Measurements from ENCODE around the gene DOK4.
"Not testable (repeated sequence)": the region's sequence is repeated elsewhere in the genome, so short reads cannot be mapped to it uniquely, and the experiment has no call there.

DOK4 gene

DNA sequence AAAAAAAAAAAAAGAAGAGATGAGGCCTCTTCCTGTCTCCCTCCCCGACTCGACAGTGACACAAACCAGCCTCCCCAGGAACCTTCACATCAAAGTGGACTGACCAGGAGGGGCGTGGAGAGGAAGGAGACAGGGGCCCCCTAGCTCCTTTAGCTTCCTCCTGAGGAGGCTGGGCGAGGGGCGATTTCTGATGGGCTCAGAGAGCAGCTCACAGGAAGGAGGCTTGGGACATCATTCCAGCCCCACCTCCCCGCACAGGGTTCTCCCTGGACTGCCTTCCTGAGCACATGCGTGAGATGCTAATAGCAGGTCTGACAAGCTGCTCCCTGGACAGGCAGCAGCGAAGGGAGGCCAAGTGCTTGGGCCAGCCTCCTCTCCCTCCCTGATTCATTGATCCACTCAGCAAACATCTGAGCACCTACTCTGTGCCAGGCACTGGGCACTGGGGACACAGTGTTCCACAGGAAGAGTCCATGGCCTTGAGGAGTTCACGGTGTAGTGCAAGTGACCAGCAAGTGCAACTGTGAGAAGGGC lies 14.4 kb upstream of the DOK4 start:
- DNase-seq, result no peak

DNA sequence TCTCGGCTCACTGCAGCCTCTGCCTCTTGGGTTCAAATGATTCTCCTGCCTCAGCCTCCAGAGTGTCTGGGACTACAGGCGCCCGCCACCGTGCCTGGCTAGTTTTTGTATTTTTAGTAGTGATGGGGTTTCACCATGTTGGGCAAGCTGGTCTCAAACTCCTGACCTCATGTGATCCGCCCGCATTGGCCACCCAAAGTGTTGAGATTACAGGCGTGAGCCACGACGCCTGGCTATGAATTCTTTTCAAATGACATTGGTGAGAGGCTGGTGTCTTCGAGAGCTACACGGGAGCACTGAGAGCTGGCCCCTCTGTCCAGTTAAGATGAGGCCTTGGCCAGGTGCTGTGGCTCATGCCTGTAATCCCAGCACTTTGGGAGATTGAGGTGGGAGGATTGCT lies 13.6 kb upstream of the DOK4 start:
- not testable (repeated sequence) for DNase-seq

GRCh38 chr16:57498031-57498430 lies 11.7 kb upstream of the DOK4 start:
- DNase-seq, result no peak

DNA sequence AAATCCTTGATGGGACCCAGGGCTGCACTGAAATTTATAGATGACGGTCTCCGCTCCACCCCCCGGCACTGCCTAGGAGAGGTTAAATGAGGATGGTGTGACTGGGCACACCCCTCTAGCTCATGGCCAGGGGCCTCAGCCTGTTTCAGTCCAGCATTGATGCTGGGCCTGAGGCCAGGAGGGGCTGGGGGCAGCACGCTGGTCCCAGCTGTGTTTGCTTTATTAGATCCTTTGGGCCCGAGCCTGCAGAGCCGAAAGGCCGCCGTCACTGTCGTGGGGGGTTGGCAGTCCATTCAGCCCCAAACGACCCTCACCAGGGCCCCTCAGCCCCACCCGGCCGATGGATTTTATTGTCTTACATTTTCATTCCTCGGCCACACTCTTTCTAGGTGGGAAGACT lies 10.8 kb upstream of the DOK4 start:
- DNase-seq, result no peak

DNA sequence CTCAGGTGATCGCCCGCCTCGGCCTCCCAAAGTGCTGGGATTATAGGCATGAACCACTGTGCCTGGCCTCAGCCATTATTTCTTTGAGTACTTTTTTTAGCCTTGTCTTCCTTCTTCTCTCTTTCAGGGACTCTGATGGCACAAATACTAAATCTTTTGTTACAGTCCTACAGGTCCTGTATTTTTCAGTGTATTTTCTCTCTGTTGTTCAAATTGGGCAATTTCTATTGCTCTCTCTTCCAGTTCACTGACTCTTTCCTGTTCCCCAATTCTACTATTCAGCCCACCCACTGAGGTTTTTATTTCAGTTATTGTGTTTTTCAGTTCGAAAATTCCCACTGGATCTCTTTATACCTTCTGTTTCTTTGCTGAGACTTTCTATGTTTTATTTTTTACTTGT lies 7.5 kb upstream of the DOK4 start:
- no peak for DNase-seq

- no peak for DNase-seq
These were observed 2.9 kb upstream of the DOK4 start for GRCh38 chr16:57489229-57489628.

DNA sequence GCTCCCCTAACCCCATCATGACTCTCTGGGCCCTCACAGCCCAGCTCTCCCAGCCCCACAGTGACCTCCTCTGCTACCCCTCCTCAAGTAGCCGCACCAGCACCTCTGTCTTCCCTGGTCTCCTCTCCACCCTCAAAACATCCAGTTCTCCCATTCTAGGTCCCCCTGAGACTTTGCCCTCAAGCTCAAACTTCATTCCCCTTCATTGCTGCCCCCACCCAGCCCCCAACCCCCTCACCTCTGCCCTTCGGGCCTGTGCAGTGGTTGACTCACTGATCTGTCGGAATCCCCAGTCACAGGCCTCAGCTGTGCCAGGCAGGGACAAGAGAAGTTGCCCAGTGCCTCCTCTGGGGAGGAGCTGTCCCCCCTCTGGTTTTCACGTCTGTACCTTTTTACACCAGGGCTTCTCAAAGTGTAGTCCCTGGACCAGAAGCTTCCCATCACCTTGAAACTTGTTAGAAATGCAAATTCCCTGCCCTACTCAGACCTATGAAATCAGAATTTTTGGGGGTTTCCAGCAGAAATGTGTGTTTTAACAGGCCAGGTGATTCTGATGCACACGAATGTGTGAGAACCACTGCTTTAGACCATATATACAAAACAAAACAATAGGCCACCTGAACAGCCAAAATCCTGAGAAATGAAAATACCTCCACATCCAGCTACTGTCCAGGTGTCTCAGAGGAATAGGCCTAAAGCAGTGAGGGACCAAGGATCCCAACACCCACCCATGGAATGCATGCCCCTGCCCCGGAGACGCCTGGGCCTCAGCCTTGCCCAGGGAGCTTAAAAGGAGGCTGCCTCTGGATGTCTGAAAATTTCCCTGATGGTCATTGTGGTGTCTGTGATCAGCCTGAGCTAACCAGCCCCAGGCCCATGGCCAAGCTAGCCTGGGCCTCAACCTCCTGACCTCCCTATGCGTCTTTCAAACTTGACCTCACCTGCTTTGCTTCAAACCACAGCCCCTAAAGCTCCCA lies 853 bp upstream of the DOK4 start:
- no peak for DNase-seq

DNA sequence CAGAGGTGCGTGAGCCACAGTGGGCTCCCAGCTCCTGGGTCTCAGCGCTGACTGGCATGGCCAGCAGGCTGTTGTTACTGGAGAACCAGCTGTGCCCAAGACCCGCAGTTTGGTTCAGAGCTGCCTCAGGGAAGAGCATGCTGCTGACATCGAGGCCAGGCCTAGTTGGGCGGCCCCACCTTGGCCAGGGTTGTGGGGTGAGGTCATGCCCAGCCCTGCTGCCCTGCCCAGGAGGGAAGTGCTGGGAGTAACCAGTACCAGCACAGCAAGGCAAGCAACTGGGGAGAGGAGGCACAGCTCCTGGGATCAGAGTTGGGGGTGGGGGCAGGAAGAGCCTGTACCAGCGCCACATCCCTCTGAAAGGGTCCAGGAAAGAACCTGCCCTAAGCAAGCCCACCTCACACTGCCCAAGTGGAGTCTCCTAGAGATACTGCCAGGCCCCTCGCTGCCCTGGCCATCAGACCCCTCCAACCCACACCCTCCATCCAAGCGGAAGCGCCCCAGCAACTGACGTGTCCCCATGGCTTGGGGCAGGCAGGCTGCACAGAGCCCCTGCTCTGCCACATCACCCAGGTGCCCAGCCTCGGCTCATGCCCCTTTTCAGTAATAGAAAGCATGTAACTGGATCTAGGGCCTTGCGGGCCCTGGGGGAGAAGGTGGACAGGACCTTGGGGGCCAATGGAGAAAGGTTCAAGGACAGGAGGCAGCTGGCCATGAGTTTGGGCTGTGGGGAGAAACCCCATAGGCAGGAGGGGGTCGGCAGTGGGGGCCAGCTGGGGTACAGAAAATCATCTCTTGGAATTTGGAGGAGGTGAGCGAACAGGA lies 990 bp downstream of the DOK4 start:
- DNase-seq, result no peak

- no peak for DNase-seq
These were observed 1.7 kb downstream of the DOK4 start for GRCh38 chr16:57484515-57485005.

DNA sequence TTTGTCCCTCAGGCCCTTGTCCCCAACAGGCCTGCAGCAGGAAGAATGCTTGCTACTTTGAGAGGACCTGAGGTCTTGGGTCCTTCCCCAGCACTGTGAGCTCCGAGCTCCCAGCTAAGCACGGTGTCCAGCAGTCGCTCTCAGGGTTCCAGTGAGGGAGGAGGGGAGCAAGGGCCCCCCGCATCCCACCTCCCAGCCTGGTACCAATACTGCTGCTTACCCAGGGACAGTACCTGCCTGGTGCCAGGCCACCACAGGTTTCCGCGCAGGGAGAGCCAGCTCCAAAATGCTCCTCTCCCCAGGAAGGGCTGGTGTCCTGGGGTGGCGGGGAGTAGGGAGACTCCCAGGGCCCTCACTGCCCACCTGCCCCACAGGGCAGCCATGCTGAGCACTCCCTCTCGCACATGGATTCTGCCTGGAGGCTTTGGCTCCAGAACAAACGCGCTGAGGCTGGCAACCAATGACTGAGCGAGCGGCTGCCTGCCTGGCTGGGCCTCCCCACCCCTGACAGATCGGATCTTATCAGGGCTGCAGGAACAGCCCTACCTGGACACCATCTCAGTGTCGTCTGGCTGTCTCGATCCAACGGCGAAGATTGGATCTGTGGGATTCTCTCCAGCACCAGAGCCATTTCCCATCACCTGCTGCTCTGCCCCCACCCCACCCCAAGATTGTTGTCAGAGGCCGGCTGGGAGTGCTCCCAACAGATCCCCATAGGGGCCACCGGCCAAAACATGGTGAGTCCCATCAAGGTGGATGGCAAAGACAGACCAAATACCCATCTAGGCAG lies 2.4 kb downstream of the DOK4 start:
- no peak for DNase-seq

GRCh38 chr16:57482845-57483545 lies 3.3 kb downstream of the DOK4 start:
- DNase-seq, result no peak

DNA sequence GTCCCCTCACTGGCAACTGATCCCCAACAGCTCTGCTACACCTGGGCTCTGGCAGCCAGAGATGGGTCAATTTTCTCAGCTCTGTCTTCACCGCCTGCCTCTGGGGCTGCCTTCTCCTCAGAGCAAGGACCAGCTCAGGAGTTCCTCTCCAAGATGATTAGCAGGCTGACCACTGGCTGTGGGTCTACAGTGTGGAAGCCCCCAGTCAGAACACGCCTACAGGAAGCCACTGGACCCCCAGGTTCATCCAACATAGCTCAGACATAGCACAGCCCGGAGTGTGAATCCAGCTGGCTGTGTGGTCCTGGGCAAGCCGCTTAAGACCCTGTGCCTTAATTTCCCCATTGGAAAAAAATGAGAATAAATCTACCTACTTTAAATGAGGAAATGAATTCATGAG lies 4.9 kb downstream of the DOK4 start:
- no peak for DNase-seq

- DNase-seq, result no peak
These were observed 5.5 kb downstream of the DOK4 start for GRCh38 chr16:57480754-57481230.

DNA sequence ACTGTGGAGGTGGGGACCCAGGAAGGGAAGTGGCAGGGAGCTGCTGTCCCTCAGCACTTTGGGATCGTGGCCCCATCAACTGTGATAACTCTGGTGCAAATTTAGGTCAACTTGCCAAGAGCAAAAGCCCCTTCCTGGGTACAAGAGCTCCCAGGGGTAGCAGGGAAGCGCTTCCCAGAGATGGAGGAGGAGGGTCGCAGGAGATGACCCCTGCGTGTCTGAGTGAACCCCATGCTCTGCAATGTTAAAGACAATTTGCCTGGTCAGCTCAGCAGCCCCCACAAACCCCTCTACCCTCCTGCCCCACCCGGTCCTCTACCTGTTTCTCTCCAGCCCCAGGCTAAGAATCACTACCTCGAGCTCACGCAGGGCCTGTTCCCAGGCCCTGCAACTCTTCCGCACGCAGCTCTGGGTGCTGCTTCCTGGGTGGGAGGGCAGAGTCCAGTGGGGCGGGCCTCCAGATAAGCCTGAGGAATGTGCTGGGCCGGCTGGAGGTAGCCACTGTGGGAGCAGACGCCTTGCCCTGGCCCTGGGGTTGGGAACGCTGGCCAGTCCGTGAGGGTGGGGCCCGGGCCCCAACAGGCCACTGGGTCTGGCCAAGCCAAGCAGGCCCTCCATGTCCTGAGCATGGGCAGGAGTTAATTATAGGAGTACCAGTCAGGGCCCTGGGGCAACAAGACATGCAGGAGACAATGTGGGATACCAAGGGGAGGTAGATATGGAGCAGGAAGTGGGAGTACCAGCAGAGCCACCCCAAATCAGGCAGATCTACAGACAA lies 6.1 kb downstream of the DOK4 start:
- no peak for DNase-seq

- DNase-seq, result no peak
These were observed 6.9 kb downstream of the DOK4 start for GRCh38 chr16:57479205-57479975.

DNA sequence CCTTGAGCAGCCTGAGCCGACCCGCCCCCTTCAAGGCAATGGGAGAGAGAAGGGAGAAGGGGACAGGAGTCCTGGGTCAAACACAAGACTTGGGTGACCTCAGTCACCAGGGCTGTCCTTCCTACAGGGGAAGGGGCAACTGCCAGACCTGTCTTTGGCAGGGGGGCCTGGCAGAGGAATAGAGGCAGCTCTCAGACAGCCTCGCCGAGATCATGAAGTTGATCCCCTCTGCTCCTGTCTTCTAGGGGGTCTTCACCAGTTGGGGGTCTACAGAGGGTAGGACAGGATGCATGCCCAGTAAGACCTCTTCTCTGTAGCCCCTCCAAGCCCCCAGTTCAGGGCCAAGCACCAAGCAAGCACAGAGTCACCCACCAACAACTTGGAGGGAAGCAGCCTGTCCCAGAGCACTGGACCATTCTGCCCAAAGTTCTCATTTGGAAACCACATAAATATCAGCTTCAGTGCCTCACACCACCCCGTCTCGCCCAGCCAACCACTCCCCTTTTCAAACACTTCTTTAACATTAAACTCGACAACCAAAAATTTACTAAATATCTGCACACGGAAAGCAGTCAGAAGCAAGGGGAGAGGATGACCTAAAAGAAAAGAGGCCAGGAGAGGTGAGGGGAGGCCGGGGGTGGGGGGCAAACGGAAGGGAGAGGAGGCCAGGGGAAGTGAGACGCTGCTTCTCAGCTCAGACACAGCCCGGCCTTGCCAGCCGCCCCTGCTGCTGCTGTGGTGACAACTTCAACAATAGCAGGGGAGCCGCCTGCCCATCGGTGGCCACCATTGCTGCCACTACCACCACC lies 7.7 kb downstream of the DOK4 start:
- DNase-seq, result no peak

- no peak for DNase-seq
These were observed 8.6 kb downstream of the DOK4 start for GRCh38 chr16:57477531-57478202.

DNA sequence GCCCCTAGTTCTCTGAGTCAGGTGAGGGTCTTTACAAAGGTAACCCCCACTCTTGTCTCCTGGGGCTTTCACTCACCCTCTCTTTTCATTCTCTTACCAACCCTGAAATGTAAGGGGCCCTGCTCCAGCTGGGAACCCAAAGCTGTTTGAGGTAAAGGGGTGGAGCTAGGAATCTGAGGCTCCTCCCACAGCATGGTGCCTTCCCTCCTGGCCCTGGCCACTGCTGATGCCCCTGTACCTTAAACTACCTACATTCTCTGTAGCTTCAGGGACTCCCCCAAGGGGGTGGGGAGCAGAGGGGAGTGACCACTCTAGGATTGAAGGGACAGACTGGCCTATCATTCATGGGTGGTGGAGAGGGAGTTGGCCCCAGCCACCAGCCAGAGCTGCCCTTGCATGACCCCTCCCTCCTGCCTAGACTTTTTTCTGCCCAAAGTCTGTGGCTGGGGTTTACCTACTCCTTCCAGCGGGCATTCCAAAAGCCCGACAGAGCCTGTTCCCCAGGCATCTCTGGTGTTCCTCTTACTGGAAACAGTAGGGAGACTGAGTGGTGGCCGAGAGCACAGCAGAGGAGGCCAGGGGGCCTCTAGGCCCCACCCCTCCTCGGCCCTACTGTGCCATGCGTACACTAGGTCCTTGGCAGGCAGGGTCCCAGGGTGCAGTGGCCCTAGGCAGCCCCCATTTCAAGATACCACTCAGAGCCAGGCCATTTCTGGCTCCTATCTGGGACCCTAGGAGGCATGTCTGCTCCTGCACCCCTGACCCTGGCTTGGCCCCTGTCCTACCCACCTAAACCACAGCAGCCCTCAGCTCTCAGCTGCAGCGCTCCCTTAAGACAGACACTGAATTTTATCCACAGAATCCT lies 9.5 kb downstream of the DOK4 start:
- DNase-seq, result no peak
